Inferior parietal cortex (tissue), 1 donor: ENCODE results near the gene LRP3.
"Not testable (repeated sequence)": the region's sequence is repeated elsewhere in the genome, so short reads cannot be mapped to it uniquely, and the experiment has no call there.

Source experiments
- DNase-seq: peaks from one replicate; pipeline ENCODE4 v3.0.0-alpha.2; 2016; ENCODE audit errors: extremely low spot score

The LRP3 gene

GRCh38 chr19:33202546-33203507 lies 8.7 kb downstream of the LRP3 start:
- no peak for DNase-seq

GRCh38 chr19:33203529-33203928 lies 9.4 kb downstream of the LRP3 start:
- DNase-seq, result no peak

- DNase-seq, result no peak
These were observed 10.2 kb downstream of the LRP3 start for GRCh38 chr19:33204136-33204973.

- DNase-seq, result no peak
These were observed 11.0 kb downstream of the LRP3 start for GRCh38 chr19:33205110-33205509.

- no peak for DNase-seq
These were observed 11.6 kb downstream of the LRP3 start for GRCh38 chr19:33205531-33206260.

GRCh38 chr19:33206261-33207039 lies 12.3 kb downstream of the LRP3 start:
- no peak for DNase-seq

- DNase-seq, result no peak
These were observed 13.0 kb downstream of the LRP3 start for GRCh38 chr19:33207040-33207620.

- DNase-seq, result no peak
These were observed 13.8 kb downstream of the LRP3 start for GRCh38 chr19:33207903-33208302.

- no peak for DNase-seq
These were observed 14.3 kb downstream of the LRP3 start for GRCh38 chr19:33208371-33208895.

GRCh38 chr19:33208904-33209849 lies 15.0 kb downstream of the LRP3 start:
- DNase-seq, result peak; percentile 6

- DNase-seq, result not testable (repeated sequence)
These were observed 15.7 kb downstream of the LRP3 start for GRCh38 chr19:33209850-33210230.

- no peak for DNase-seq
These were observed 16.3 kb downstream of the LRP3 start for GRCh38 chr19:33210266-33210940.

GRCh38 chr19:33211794-33212435 lies 17.8 kb downstream of the LRP3 start:
- DNase-seq, result no peak

- DNase-seq, result no peak
These were observed 18.5 kb downstream of the LRP3 start for GRCh38 chr19:33212436-33213172.

GRCh38 chr19:33214596-33214995 lies 20.5 kb downstream of the LRP3 start:
- DNase-seq, result peak; percentile 10

- DNase-seq, result no peak
These were observed 21.5 kb downstream of the LRP3 start for GRCh38 chr19:33215438-33216197.
